ENCODE data around the gene EFHD1.
"Not testable (repeated sequence)": the region's sequence is repeated elsewhere in the genome, so short reads cannot be mapped to it uniquely, and the experiment has no call there.

EFHD1 gene

GRCh38 chr2:232652505-232652851 lies 19.1 kb downstream of the EFHD1 start:
- no peak for DNase-seq (ENCODE audit: low spot score)

GRCh38 chr2:232653441-232653840 lies 20.0 kb downstream of the EFHD1 start:
- DNase-seq (ENCODE audit: low spot score): no peak

GRCh38 chr2:232655392-232655791 lies 22.0 kb downstream of the EFHD1 start:
- no peak for DNase-seq (ENCODE audit: low spot score)

- DNase-seq (ENCODE audit: low spot score): no peak
These were observed 24.9 kb downstream of the EFHD1 start for GRCh38 chr2:232658217-232658785.

GRCh38 chr2:232659359-232659758 lies 26.0 kb downstream of the EFHD1 start:
- DNase-seq (ENCODE audit: low spot score): no peak

- DNase-seq (ENCODE audit: low spot score): no peak
These were observed 29.3 kb downstream of the EFHD1 start for GRCh38 chr2:232662486-232663260.

- DNase-seq (ENCODE audit: low spot score): no peak
These were observed 32.8 kb downstream of the EFHD1 start for GRCh38 chr2:232666051-232666805.

GRCh38 chr2:232667989-232668583 lies 34.7 kb downstream of the EFHD1 start:
- no peak for DNase-seq (ENCODE audit: low spot score)

GRCh38 chr2:232668805-232669444 lies 35.5 kb downstream of the EFHD1 start:
- DNase-seq (ENCODE audit: low spot score): no peak

- DNase-seq (ENCODE audit: low spot score): no peak
These were observed 39.2 kb downstream of the EFHD1 start for GRCh38 chr2:232672588-232672987.

GRCh38 chr2:232674491-232674890 lies 41.1 kb downstream of the EFHD1 start:
- DNase-seq (ENCODE audit: low spot score): no peak

GRCh38 chr2:232675381-232675780 lies 42.0 kb downstream of the EFHD1 start:
- DNase-seq (ENCODE audit: low spot score): no peak

- no peak for DNase-seq (ENCODE audit: low spot score)
These were observed 46.6 kb downstream of the EFHD1 start for GRCh38 chr2:232680006-232680405.

GRCh38 chr2:232681527-232681926 lies 48.1 kb downstream of the EFHD1 start:
- DNase-seq (ENCODE audit: low spot score): no peak

- no peak for DNase-seq (ENCODE audit: low spot score)
These were observed 50.0 kb downstream of the EFHD1 start for GRCh38 chr2:232683368-232683767.

GRCh38 chr2:232685391-232685790 lies 52.0 kb downstream of the EFHD1 start:
- not testable (repeated sequence) for DNase-seq (ENCODE audit: low spot score)

- DNase-seq (ENCODE audit: low spot score): no peak
These were observed 54.2 kb downstream of the EFHD1 start for GRCh38 chr2:232687382-232688160.

GRCh38 chr2:232688201-232688600 lies 54.8 kb downstream of the EFHD1 start:
- no peak for DNase-seq (ENCODE audit: low spot score)

GRCh38 chr2:232689152-232689910 lies 55.9 kb downstream of the EFHD1 start:
- DNase-seq (ENCODE audit: low spot score): no peak

- not testable (repeated sequence) for DNase-seq (ENCODE audit: low spot score)
These were observed 57.7 kb downstream of the EFHD1 start for GRCh38 chr2:232691117-232691516.

GRCh38 chr2:232693344-232693743 lies 59.9 kb downstream of the EFHD1 start:
- DNase-seq (ENCODE audit: low spot score): no peak

Measured in CD4-positive, alpha-beta T cell treated with Interleukin-6 at 100 ng/mL for 8 hours (primary cell).